ENCODE results near the gene GTF2H3.
A peak's percentile ranks its signal among the peaks of the same experiment; 100 is the strongest.

Gene GTF2H3

DNA sequence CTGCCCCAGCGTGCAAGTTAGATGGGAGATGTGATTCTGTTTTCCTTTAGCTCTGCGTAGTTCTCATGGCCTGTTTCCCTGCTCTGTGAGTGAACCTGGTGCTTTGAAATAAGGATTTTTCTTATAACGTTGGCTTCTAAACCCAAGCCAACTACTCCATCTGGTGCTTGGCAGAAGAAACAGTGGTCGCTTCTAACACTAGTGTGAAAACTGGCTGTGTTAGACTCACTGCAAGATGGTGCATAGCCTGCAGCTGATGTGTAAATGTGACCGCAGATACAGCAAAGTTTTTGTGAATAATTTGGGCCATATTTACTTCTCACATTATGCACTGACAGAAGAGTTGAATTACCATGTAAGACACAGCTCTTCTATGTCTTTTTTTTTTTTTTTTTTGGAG, 12.2 kb downstream of the GTF2H3 start:
- DNase-seq (ENCODE audit: low read depth), result no peak

DNA sequence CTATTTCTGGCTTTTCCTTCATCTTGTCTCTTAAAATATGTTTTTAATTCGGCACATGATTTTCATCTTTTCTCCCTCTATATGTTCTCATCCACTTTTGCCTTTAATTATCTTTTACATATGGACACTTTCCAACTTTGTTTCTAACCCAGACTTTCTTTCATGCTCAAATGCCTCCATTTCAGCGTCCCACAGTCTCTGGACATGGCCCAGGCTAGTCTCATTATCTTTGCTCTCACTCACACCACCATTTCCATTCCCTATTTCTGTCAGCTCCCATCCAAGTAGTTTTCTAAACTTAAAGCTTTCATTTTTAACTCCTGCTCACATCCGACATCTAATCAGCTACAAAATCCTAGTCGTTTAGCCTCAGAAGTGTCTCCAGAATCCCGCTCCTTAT, 14.8 kb downstream of the GTF2H3 start:
- DNase-seq (ENCODE audit: low read depth), result no peak

DNA sequence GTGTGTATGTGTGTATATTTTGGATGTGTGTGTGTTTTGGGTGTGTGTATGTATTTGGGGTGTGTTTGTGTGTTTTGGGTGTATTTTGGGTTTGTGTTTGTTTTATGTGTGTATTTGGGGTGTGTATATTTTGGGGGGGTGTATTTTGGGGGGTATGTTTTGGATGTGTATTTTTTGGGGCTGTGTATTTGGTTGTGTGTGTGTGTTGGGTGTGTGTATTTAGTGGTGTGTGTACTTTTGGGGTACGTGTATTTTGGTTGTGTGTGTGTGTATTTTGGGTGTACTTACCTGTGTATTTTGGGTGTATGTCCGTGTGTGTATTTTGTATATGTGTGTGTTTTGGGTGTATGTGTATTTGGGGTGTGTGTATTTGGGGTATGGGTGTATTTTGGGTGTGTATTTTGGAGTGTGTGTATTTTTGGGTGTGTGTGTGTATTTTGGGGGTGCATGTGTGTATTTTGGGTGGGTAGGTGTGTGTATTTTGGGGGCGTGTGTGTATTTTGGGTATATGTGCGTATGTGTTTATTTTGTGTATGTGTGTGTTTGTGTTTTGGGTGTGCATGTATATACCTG, 20.6 kb downstream of the GTF2H3 start:
- no peak for DNase-seq (ENCODE audit: low read depth)

DNA sequence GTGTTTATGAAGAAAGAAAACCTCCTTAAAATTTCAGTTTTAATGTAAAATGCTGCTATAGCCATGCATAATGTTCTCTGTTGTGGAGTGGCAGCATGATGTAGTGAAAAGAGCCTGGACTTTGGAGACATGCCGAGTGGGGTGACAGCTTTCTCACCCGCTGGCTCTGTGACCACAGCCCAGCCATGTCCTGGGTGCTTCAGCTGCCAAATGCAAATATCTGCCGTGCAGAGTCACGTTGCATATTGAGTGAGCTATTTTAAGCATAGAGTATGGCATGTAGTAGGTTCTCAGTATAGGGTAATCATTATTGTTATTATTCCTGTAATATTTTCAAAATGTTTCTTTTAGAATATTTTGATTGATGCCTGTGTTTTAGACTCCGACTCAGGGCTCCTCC, 21.8 kb downstream of the GTF2H3 start:
- no peak for DNase-seq (ENCODE audit: low read depth)

DNA sequence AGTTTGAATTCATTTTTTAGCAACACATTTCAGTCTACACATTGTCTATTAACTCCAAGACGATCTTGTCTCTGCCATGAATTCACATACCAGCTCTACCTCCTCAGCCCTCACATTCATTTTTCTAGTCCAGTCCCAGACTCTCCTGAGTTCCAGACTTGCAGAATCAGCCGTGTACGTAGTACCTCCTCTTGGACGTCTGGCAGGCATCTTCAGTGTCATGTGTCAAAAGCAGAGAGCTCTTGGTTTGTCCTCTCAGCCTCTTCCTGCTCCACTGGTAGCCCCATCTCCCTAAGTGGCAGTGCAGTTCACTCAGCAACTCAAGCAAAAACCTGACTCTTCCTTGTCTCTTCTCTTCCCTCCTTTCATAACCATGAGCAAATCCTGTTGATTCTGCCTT, 22.8 kb downstream of the GTF2H3 start:
- no peak for DNase-seq (ENCODE audit: low read depth)

DNA sequence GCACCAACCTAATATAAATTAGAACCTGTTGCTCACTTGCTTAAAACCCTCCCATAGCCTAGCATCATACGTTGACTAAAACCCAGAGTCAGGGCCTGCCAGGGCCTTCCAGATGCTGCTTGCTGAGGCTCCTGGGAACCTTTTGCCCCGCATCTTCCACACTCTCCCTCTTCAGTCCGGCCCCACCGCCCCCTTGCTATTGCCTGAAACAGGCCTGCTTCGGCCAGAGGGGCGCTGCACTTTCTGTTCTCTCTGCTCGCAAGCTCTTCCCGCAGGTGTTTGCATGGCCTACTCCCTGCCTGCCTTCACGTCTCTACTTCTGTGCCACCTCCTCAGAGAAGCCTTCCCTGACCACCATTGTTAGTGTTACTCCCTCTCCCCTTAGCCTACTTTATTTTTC, 23.6 kb downstream of the GTF2H3 start:
- DNase-seq (ENCODE audit: low read depth), result no peak

DNA sequence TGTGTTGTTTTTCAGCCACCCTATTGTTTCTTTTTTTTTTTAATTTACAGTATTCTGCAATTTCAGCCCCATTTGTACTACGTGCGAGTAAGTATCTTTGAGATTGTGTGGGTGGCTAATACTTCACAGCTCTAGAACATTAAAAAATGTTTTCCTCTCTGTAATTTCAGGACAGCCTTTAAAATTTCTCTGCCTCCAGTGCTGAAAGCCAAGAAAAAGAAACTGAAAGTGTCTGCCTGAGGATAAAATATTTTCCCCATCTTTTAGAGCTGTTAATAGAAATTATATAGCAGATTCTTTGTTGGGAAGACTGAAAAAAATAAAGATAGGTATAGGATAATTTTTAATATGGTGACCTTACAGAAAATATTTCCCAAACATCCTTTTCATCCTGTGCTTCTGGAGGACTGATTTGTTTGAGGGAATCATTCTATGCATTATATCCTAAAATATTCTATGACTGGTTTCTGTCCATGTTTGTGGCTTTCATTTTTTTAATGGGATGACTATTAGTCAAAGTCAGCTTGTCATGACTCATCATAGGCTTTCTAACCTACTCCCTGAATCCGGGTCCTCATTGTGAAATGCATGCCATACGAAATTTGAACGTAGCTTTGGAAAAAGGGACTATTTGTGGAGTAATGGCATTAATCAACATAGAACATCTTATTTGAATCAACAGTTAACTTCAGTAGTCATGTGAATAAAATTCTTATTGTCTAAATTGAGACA, 26.5 kb downstream of the GTF2H3 start:
- DNase-seq (ENCODE audit: low read depth), result no peak

DNA sequence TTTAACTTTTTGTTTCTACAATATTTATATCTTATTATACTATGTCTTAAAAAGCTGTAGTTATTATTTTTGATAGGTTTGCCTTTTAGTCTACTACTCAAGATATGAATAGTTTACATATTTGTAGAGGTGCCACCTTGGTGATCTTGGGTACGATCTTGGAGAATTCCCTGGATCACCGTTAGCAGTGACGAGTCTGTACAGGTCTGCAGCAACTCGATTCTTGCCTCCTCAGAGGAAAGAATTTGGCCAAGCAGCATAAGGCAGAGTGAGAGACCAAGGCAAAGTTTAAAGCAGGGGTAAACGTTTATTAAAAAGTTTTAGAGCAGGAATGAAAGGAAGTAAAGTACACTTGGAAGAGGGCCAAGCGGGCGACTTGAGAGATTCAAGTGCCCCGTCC, 34.1 kb downstream of the GTF2H3 start:
- DNase-seq (ENCODE audit: low read depth), result no peak

DNA sequence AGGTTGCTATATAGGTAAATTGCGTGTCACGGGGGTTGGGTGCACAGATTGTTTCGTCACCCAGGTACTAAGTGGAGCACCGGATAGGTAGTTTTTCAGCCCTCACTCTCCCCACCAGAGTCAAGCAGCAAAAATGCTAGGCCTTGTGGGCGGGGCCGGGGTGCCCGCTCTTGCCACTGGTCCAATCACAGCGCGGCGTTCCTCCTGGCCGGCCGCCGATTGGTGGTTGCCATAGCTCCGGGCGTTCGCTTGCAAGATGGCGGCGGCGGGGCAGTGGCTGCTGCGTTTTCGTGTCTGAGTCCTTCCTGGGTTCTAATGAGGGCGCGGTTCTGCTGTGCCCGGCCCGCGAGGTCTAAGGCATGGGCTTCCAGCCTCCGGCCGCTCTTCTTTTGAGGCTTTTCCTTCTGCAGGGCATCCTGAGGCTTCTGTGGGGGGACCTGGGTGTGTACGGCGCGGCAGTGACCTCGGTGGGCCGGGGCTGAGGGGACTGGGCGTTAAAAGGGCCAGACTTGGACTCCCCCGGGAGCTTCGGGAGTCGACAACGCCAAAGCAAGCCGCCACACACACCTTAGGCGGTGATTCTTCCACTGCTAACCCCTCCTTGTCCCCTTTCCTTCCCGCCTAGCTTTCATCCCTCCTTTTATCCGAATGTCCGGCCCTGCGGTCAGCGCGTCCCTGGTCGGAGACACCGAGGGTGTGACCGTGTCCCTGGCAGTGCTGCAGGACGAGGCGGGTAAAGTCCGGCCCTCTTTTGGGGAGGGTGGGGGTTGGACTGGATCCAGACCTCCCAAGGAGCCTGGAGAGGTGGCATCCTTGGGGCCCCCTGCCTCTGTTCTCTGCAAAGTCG, 37.5 kb downstream of the GTF2H3 start, which contains the start of gene TCTN2:
TCTN2 (plus strand) TSS at position 232 of the 847 bp plus-strand sequence; CDS start at position 360, 128 bp downstream.
- DNase-seq (ENCODE audit: low read depth), result peak; percentile 85

DNA sequence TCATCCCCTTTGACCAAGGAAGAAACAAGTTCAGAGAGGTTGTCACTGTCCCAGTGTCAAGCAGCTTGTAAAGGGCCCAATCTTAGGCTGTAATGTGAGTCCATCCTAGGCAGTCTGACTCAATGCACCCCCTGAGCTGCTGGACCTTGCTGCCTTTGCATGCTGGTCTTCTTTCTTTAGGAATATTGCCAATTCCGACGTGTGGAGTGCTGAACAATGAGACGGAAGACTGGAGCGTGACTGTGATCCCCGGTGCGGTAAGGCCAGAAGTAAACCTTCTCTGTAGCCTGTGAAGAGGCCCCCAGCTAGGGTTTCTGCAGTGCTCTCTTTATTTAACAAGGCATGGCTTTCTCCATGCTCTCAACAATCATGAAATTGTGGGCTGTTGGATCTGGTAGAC, 38.2 kb downstream of the GTF2H3 start:
- DNase-seq (ENCODE audit: low read depth), result no peak

DNA sequence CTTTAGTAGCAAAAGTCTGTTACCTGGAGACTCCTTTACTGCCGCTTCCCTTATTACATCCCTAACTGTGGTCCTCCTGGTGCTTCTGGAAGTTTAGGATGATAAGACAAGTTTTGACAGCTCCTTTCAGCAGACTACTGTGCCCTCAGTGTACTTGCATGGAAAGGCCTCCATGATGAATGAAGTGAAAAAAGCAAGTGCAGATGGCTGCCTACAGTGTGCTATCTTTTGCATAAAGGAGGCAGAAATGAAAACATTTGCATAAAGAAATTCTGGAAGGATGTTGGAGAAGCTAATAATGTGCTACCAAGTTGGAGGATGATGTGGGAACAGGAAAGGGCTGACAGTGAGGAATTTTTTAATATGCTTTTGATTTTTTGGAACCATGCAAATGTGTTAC, 41.8 kb downstream of the GTF2H3 start:
- no peak for DNase-seq (ENCODE audit: low read depth)

DNA sequence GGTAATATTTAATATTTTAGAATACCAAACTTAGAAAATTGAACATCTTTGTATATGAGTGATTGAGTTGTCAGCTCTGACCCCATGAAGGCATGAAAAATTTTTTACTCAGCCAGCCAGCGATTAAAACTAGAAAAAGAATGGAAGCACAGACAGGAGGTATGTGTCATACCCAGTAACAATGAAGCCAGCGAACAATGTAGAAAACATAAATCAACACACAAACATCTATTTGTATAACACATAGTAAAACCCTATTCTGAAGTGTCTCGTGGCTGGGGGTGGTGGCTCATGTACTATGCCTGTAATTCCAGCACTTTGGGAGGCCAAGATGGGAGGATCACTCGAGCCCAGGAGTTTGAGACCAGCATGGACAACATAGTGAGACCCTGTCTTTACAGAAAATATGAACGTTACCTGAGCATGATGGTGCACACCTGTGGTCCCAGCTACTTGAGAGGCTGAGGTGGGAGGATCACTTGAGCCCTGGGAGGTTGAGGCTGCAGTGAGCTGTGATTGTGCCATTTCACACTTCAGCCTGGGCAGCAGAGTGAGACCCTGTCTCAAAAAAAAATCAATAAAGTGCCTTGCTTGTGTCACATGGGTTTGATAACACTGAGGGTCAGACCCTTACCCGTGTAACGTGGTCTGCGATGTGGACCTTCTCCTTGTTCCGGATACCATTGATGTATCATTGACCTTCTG, 43.1 kb downstream of the GTF2H3 start:
- DNase-seq (ENCODE audit: low read depth), result no peak

DNA sequence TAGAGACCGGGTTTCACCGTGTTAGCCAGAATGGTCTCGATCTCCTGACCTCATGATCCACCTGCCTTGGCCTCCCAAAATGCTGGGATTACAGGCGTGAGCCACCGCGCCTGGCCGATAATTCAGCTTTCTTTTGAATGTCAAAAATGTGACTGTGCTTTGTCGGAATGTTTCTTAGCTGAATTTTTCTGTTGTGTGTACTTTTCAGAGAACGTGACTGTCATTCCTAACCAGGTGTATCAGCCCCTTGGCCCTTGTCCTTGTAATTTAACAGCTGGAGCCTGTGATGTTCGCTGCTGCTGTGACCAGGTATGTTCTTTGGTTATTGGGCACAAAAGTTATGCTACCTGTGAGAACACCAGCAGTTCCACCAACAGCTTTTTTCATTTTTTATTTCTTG, 45.4 kb downstream of the GTF2H3 start:
- DNase-seq (ENCODE audit: low read depth), result no peak

DNA sequence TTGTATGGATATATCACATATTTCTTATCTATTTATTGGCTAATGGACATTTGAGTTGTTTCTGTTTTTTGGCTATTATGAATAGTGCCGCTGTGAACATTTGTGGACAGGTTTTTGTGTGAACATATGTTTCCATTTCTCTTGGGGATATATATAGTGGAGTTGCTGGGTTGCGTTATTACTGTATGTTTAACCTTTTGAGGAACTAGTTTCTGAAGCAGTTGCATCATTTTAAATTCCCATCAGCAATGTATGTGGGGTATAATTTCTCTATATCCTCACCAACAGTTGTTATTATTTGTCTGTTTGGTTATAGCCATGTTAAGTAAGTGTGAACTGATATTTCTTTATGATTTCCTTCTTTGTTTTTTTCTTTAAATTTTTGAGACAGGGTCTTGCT, 48.0 kb downstream of the GTF2H3 start:
- DNase-seq (ENCODE audit: low read depth), result no peak

DNA sequence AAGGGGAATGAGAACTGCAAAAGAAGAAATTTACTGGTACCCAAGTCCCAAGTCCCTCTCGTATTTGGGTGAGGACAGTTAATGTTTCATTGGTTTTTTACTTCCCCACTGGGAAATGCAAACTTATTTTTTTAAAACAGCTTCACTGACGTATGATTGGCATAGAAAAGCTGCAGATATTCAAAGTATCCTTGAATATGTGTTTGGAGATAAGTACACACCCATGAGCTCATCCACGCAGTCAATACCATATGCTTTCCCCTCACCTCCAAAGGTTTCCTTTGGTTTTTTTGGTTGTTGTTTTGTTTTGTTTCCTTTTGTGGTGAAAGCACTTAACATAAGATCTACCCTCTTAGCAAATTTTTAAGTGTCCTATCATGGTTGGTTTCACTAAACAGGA, 50.3 kb downstream of the GTF2H3 start:
- no peak for DNase-seq (ENCODE audit: low read depth)

DNA sequence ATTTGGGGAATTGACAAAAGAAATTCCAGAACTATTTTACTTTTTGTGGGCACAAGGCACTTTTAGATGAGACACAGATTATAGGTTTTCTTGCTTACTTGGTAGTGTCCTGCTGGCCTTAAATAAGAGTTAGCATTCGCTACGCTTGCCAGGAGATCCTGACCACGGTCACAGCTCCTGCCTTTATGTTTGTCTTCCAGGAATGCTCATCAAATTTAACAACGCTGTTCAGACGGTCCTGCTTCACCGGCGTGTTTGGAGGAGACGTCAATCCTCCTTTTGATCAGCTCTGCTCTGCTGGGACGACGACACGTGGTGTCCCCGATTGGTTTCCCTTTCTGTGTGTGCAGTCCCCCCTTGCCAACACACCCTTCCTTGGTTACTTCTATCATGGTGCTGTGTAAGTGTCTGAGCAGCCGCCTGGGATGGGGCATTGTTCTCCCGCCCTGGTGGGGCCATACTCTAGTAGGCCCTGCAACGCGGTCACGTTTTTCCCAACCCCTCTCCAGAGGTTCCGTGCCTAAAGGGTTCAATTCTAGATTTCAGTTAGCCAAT, 53.1 kb downstream of the GTF2H3 start:
- no peak for DNase-seq (ENCODE audit: low read depth)

DNA sequence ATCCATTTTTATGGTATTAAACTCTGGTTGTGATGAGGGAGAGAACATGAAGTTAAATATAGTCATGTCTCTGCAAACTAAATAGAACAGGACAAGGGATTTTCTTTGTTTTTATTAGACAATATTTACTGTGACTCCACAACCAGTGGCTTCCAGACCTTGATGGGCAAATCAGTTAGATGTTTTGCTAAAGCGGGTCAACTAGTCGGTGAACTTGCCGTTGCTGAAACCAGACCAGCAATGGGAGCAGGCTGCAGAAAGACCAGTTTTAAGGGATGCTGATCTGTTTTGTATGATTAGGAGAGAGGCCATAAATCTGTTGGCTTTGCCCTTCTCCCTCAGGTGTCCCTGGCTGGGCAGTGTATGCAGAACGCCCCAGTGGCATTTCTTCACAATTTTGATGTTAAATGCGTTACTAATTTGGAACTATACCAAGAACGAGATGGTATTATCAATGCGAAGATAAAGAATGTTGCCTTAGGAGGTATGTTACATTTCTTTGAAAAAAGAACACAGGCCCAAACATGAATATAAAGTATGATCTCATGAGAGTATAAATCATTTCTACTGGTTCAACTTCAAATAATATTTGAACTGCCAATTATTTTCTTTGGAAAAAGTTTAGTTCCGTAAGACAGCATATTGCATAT, 56.7 kb downstream of the GTF2H3 start:
- no peak for DNase-seq (ENCODE audit: low read depth)

DNA sequence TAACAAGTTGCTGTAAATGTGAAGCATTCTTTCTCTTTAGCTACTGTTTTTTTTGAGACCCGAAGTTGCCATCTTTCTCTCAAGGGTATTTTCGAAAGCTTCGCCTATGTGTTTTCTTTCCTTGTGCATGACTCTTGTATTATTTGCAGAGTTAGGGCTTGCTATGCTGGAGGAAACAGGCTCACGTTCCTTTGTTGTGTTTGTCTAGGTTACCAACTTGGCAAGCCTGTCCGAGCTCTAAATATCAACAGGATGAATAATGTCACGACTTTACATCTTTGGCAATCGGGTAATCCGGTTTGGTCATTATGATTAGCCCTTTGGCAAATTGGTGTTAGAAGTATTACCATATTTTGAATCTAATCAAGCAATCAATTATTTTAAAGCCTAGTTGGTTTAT, 62.6 kb downstream of the GTF2H3 start:
- no peak for DNase-seq (ENCODE audit: low read depth)

DNA sequence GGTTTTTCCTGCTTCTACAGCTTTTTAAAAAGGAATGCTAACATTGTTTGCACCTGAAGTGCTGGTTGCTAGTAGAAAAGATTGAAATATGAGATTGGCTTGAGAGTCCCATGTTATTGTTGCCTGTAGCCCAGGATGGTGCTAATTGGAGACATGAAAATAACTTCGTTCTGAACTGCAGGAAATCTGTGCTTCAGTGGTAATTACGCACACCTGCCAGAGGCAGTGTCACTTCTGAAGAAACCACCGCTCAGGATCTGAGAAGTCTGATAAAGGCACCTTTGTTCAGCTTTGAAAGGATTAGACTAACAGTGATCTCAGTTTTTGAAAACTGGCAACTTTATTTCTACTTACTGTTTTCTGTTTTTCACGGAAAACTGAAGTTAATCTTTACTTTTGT, 63.0 kb downstream of the GTF2H3 start:
- DNase-seq (ENCODE audit: low read depth), result no peak

DNA sequence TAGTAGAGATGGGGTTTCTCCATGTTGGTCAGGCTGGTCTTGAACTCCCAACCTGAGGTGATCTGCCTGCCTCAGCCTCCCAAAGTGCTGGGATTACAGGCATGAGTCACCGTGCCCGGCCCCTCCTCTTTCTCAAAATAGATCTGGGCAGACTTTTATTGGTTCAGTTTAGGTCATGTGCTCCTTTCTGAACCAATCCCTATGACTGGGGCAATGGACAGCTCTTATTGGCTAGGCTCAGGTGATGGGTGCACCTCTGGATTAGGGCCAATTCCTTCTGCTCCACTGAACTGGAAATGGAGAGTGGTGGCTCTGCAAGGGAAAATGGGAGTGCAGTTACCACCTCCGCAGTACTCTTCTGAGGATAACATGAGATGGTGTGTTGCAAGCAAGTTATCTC, 72.3 kb downstream of the GTF2H3 start:
- DNase-seq (ENCODE audit: low read depth), result no peak

DNA sequence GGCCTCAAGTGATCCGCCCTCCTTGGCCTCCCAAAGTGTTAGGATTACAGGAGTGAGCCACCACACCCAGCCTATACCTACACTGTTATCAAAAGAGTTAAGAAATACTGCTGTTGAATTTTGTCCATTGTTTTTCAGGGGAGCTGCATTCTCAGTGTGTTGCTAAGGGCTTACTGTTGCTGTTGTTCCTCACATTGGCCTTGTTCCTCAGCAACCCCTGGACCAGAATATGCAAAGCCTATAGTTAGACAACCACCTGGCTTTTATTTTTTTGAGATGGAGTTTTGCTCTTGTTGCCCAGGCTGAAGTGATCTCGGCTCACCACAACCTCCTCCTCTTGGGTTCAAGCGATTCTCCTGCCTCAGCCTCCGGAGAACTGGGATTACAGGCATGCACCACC, 73.8 kb downstream of the GTF2H3 start:
- DNase-seq (ENCODE audit: low read depth), result no peak
